GM12878 (cell line): ENCODE measurements around the gene ZNF25. TPM values are rescaled to one million over a fixed set of nuclear protein-coding genes. Genes with fewer than 3 reads are reported as not detected.

ENCODE experiments used
- ATAC-seq: fragments of 200-7000 bp; cut with Tn5 transposase; 3 replicates; pipeline ENCODE4 v1.9.1; 2020; ENCODE audit warnings: mild to moderate bottlenecking, moderate library complexity
- BruUV-seq: library from RNA; stranded (reverse); fragments of 400-500 nt; replicated peaks from 2 replicates; lab custom pipeline; 2021; lab: Mats Ljungman, UMichigan
- CTCF ChIA-PET: fragments of 300-600 bp; sonication (Branson Sonifier 250); formaldehyde crosslinking; extraction: SDS; loops from one replicate; lab custom pipeline; 2021; ENCODE audit warnings: inconsistent platforms; lab: Yijun Ruan, JAX
- POLR2A ChIA-PET: fragments of 350-600 bp; formaldehyde crosslinking; extraction: SDS; loops from one replicate; lab custom pipeline; 2021; ENCODE audit warnings: inconsistent platforms; lab: Charles Lee
- RAD21 ChIA-PET: fragments of 300-600 bp; sonication (Branson Sonifier 250); formaldehyde crosslinking; loops from one replicate; lab custom pipeline; 2023; ENCODE audit warnings: antibody characterized with exemption; ENCODE audit not compliant: unreplicated experiment; lab: Charles Lee
- SMC1A ChIA-PET: fragments of 300-600 bp; sonication (Branson Sonifier 250); formaldehyde crosslinking; loops from one replicate; lab custom pipeline; 2023; ENCODE audit not compliant: unreplicated experiment, uncharacterized antibody; lab: Charles Lee
- DNase-seq: peaks from one replicate; pipeline ENCODE4 v3.0.0-alpha.2; 2011; ENCODE audit warnings: low read depth, low spot score
- FAIRE-seq: peaks from 3 replicates; lab custom pipeline; 2011; peaks lifted over from hg19 to GRCh38; lab: Jason Lieb, UNC
- H2AFZ ChIP-seq: 2 replicates; pipeline ENCODE4 v1.6.0; 2011; ENCODE audit warnings: low read depth, low read length, control low read depth; ENCODE audit not compliant: control insufficient read depth
- H3K27ac ChIP-seq: 2 replicates; pipeline ENCODE4 v1.5.1; 2011; ENCODE audit warnings: control low read depth; ENCODE audit not compliant: control insufficient read depth, insufficient read depth
- H3K27me3 ChIP-seq, 2 experiments: replicated peaks in 1 of 2; 2 replicates each; pipeline versions ENCODE4 v1.6.0 to v1.6.1; 2011; ENCODE audit warnings: low read length in 1 of 2; ENCODE audit not compliant: control insufficient read depth in 2 of 2, insufficient read depth in 2 of 2
- H3K36me3 ChIP-seq, 2 experiments: 2 replicates each; pipeline ENCODE4 v1.5.1; 2011; ENCODE audit warnings: low read length in 1 of 2; ENCODE audit not compliant: control insufficient read depth in 2 of 2, insufficient read depth in 2 of 2
- H3K4me1 ChIP-seq: 2 replicates; pipeline ENCODE4 v1.6.1; 2011; ENCODE audit warnings: mild to moderate bottlenecking, low read length, moderate library complexity, mixed read lengths; ENCODE audit not compliant: control insufficient read depth, insufficient read depth
- H3K4me2 ChIP-seq: 2 replicates; pipeline ENCODE4 v1.6.0; 2011; ENCODE audit warnings: control low read depth; ENCODE audit not compliant: control insufficient read depth, insufficient read depth
- H3K4me3 ChIP-seq: fragments of 200-600 bp; sonication (generic); 2 replicates; pipeline ENCODE4 v1.5.1; 2016
- H3K79me2 ChIP-seq: 2 replicates; pipeline ENCODE4 v1.6.0; 2011; ENCODE audit warnings: low read length; ENCODE audit not compliant: control insufficient read depth, insufficient read depth
- H3K9ac ChIP-seq: 2 replicates; pipeline ENCODE4 v1.8.0; 2011; ENCODE audit warnings: low read length, control low read depth, mixed read lengths; ENCODE audit not compliant: control insufficient read depth, insufficient read depth
- H3K9me3 ChIP-seq: replicated peaks from 3 replicates; pipeline ENCODE4 v1.5.1; 2011; ENCODE audit warnings: mild to moderate bottlenecking, low read length; ENCODE audit not compliant: control insufficient read depth, insufficient read depth
- H4K20me1 ChIP-seq: 2 replicates; pipeline ENCODE4 v1.6.0; 2011; ENCODE audit not compliant: control insufficient read depth, insufficient read depth
- ATF7 ChIP-seq: fragments of 450-650 bp; IDR thresholded peaks from 2 replicates; pipeline ENCODE4 v1.6.1; 2016; ENCODE audit warnings: low read depth, mild to moderate bottlenecking
- BCL3 ChIP-seq: IDR thresholded peaks from 2 replicates; pipeline ENCODE4 v1.6.1; 2011; ENCODE audit warnings: borderline replicate concordance, low read depth, mild to moderate bottlenecking, moderate library complexity, low read length; ENCODE audit not compliant: insufficient read depth, poor library complexity, severe bottlenecking
- CBX5 ChIP-seq: sonication (generic); IDR thresholded peaks from 2 replicates; pipeline ENCODE4 v1.6.1; 2016; ENCODE audit warnings: low read depth, moderate library complexity, mild to moderate bottlenecking, inconsistent platforms
- ETV6 ChIP-seq, 2 experiments: fragments of 450-650 bp in 1 of 2; IDR thresholded peaks in 1 of 2; conservative IDR thresholded peaks in 1 of 2; 2 replicates each; pipeline ENCODE4 v1.6.1; 2014; ENCODE audit warnings: antibody characterized with exemption in 1 of 2, borderline replicate concordance in 1 of 2, low read depth in 1 of 2, mild to moderate bottlenecking in 1 of 2, moderate library complexity in 1 of 2
- IKZF1 ChIP-seq: fragments of 450-650 bp; conservative IDR thresholded peaks from 2 replicates; pipeline ENCODE4 v1.6.1; 2017; ENCODE audit warnings: antibody characterized with exemption, mild to moderate bottlenecking
- RB1 ChIP-seq: fragments of 450-650 bp; formaldehyde crosslinking; IDR thresholded peaks from 2 replicates; pipeline ENCODE4 v1.6.1; 2017; ENCODE audit warnings: mild to moderate bottlenecking, borderline replicate concordance
- WGBS: methylation state at CpG from one replicate; pipeline ENCODE4 v1.1.6; 2016; ENCODE audit warnings: low lambda C conversion rate; ENCODE audit not compliant: insufficient replicate concordance, insufficient coverage; ENCODE audit errors: missing lambda C conversion rate; 5-methylcytosine and 5-hydroxymethylcytosine counted together
- in situ Hi-C: fragments of 300-500 bp; cut with MboI; formaldehyde crosslinking; loops from 9 replicates; pipeline ENCODE4 v1.14.3; 2018; ENCODE audit warnings: mixed read lengths
- intact Hi-C: fragments of 100-400 bp; cut with micrococcal nuclease; formaldehyde crosslinking; loops from one replicate; pipeline ENCODE4 v1.14.2; 2022; ENCODE audit not compliant: unreplicated experiment
- polyA plus RNA-seq, 11 experiments: library from polyadenylated mRNA; depleted of rRNA in 4 of 11; unstranded in 6 of 11; stranded (reverse) in 5 of 11; fragments of >200 nt; fragmentation: Nextera tagmentation in 4 of 11; fragmentation: Illumina TruSeq in 1 of 11; extraction: Ambion mirVana in 4 of 11; extraction: Trizol in 1 of 11; gene quantifications; 1 replicate in 1 of 11; 2 replicates in 10 of 11; pipeline versions ENCODE4 v1.2.1 to v1.2.3, GENCODE V29; 2011 to 2016; ENCODE audit warnings: inconsistent platforms in 2 of 11, missing spikeins in 2 of 11, low read depth in 1 of 11
- total RNA-seq, 4 experiments: library from RNA; depleted of rRNA in 3 of 4; stranded (reverse); fragments of >200 nt in 3 of 4; fragmentation: Illumina TruSeq in 1 of 4; extraction: Trizol in 1 of 4; gene quantifications; 2 replicates each; pipeline versions ENCODE4 v1.2.1 to v1.2.3, GENCODE V29; 2013 to 2021
- TF ChIP-seq, protein P1 (sequence below): fragments of 450-650 bp; IDR thresholded peaks from 2 replicates; pipeline ENCODE4 v1.6.1; 2017; ENCODE audit warnings: borderline replicate concordance
- TF ChIP-seq, protein P2 (sequence below): IDR thresholded peaks from 2 replicates; pipeline ENCODE4 v1.6.1; 2012; ENCODE audit warnings: improper control_type of control experiment, low read depth, low read length; ENCODE audit not compliant: insufficient replicate concordance

The ZNF25 gene
- total and polyA plus RNA-seq, 10 of the 15 experiments (the other 5 are each of a cell fraction or from before 2014, with no cell fraction given), result 1.0 to 6.8 (median 3.2) TPM

DNA sequence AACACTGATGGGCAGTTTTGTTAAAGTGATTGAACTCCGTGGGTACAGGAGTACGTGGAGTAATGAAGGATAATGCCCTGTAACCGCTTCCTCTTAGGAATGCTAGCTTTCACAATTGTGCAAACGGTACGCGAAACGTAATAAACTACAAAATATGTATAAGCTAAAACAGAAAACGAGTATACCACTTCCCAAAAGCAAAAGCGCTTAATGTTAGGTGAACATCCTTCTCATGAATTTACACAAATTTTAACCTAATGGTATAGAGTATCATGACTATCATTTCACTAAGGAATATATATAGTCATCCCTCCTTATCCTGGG lies 395 bp upstream of the ZNF25 start:
- intact Hi-C loops, result loop anchor here (1.0 to 5.0 kb wide), 6 partner anchors 33 to 426 kb away; partner anchors contain the start of genes ZNF248, ZNF33A and ZNF37A
- in situ Hi-C loops, result loop anchor here (10.0 kb wide), 1 partner anchor 122 kb away; the partner anchor contains the start of gene ZNF248

More for the DNA sequence above, 395 bp upstream of the ZNF25 start:
- SMC1A ChIA-PET, result interaction anchor here (0.6 to 2.4 kb wide), 12 partner anchors 12 to 389 kb away, joined by 3 to 11 read pairs (median 4); partner anchors contain the start of gene ZNF37A
- Histone ChIP-seq H3K9me3 (no peaks in the 10 kb centered on the region), H2AFZ (peak overlapping the region; percentile 93), H3K4me2 (peak overlapping the region; percentile 53), H3K9ac (peak overlapping the region; percentile 68), H3K36me3 (no peaks in the 10 kb centered on the region), H3K4me3 (peak overlapping the region; percentile 55), H4K20me1 (no peaks in the 10 kb centered on the region), H3K4me1 (no peaks in the 10 kb centered on the region), H3K27ac (peak overlapping the region; percentile 57), H3K27me3 (no peaks in the 10 kb centered on the region)
- BruUV-seq, result no TSS peak
- no peak for ATAC-seq
- WGBS, result 2% methylated on average over 9 of the region's 9 CpGs
- CTCF ChIA-PET, result interaction anchor here (0.8 to 2.7 kb wide), 17 partner anchors 10 to 389 kb away, joined by 3 to 26 read pairs (median 4); partner anchors contain the start of gene ZNF33A
- RAD21 ChIA-PET, result interaction anchor here (0.6 to 2.5 kb wide), 10 partner anchors 26 to 425 kb away, joined by 3 to 12 read pairs (median 4); partner anchors contain the start of genes ZNF33A and ZNF37A
- POLR2A ChIA-PET, result interaction anchor here (1.0 to 3.0 kb wide), 3 partner anchors 30 to 117 kb away, joined by 3 to 14 read pairs (median 4); partner anchors contain the start of gene ZNF33A
- DNase-seq, result no peak
- FAIRE-seq, result no peak
- TF ChIP-seq ETV6 (conservative IDR thresholded peaks at IDR 0.05 in 1 of 2, IDR thresholded peaks at IDR 0.05 in 1 of 2; ENCODE audit: borderline replicate concordance in 1 of 2, low read depth in 1 of 2), result no peak
- TF ChIP-seq, protein P1, sequence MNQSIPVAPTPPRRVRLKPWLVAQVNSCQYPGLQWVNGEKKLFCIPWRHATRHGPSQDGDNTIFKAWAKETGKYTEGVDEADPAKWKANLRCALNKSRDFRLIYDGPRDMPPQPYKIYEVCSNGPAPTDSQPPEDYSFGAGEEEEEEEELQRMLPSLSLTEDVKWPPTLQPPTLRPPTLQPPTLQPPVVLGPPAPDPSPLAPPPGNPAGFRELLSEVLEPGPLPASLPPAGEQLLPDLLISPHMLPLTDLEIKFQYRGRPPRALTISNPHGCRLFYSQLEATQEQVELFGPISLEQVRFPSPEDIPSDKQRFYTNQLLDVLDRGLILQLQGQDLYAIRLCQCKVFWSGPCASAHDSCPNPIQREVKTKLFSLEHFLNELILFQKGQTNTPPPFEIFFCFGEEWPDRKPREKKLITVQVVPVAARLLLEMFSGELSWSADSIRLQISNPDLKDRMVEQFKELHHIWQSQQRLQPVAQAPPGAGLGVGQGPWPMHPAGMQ, result no peak
- TF ChIP-seq RB1, result peak; percentile 31; the same call in 1 of the 2 replicates
- TF ChIP-seq BCL3, result no peak
- peak; percentile 9 for TF ChIP-seq CBX5
- TF ChIP-seq IKZF1, result no peak
- TF ChIP-seq, protein P2, sequence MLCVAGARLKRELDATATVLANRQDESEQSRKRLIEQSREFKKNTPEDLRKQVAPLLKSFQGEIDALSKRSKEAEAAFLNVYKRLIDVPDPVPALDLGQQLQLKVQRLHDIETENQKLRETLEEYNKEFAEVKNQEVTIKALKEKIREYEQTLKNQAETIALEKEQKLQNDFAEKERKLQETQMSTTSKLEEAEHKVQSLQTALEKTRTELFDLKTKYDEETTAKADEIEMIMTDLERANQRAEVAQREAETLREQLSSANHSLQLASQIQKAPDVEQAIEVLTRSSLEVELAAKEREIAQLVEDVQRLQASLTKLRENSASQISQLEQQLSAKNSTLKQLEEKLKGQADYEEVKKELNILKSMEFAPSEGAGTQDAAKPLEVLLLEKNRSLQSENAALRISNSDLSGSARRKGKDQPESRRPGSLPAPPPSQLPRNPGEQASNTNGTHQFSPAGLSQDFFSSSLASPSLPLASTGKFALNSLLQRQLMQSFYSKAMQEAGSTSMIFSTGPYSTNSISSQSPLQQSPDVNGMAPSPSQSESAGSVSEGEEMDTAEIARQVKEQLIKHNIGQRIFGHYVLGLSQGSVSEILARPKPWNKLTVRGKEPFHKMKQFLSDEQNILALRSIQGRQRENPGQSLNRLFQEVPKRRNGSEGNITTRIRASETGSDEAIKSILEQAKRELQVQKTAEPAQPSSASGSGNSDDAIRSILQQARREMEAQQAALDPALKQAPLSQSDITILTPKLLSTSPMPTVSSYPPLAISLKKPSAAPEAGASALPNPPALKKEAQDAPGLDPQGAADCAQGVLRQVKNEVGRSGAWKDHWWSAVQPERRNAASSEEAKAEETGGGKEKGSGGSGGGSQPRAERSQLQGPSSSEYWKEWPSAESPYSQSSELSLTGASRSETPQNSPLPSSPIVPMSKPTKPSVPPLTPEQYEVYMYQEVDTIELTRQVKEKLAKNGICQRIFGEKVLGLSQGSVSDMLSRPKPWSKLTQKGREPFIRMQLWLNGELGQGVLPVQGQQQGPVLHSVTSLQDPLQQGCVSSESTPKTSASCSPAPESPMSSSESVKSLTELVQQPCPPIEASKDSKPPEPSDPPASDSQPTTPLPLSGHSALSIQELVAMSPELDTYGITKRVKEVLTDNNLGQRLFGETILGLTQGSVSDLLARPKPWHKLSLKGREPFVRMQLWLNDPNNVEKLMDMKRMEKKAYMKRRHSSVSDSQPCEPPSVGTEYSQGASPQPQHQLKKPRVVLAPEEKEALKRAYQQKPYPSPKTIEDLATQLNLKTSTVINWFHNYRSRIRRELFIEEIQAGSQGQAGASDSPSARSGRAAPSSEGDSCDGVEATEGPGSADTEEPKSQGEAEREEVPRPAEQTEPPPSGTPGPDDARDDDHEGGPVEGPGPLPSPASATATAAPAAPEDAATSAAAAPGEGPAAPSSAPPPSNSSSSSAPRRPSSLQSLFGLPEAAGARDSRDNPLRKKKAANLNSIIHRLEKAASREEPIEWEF, result no peak
- peak; percentile 3; the same call in 1 of the 2 replicates for TF ChIP-seq ATF7
- TF ChIP-seq, all 136 proteins: peak for 3
- peaks cover 4% of the 10 kb centered on the region for H3K79me2 ChIP-seq
